SK-N-SH (cell line): ENCODE data around the gene CEBPG. TPM values are rescaled to one million over a fixed set of nuclear protein-coding genes. Genes with fewer than 3 reads are reported as not detected.

Experiments used
- CTCF ChIA-PET: fragments of 300-600, 350-600 bp; formaldehyde crosslinking; extraction: SDS; loops from one replicate; lab custom pipeline; 2021; lab: Yijun Ruan, JAX
- POLR2A ChIA-PET: fragments of 350-600 bp; sonication (Branson Sonifier 250); formaldehyde crosslinking; extraction: SDS; loops from one replicate; lab custom pipeline; 2020; ENCODE audit warnings: antibody characterized with exemption, inconsistent platforms; lab: Yijun Ruan, JAX
- DNase-seq: peaks from one replicate; pipeline ENCODE4 v3.0.0; 2012
- H2AFZ ChIP-seq: fragments of 200-600 bp; sonication (generic); 2 replicates; pipeline ENCODE4 v1.8.1; 2016; ENCODE audit warnings: antibody characterized with exemption, mild to moderate bottlenecking, low read depth
- H3F3A ChIP-seq: fragments of 200-600 bp; sonication (generic); replicated peaks from 2 replicates; pipeline ENCODE3; 2016; ENCODE audit warnings: antibody characterized with exemption, mild to moderate bottlenecking; ENCODE audit not compliant: insufficient read depth
- H3K27ac ChIP-seq, 2 experiments: fragments of 200-500 bp in 1 of 2; fragments of 200-600 bp in 1 of 2; sonication (Bioruptor generic) in 1 of 2; sonication (generic), shearing (Covaris generic) in 1 of 2; 2 replicates each; pipeline versions ENCODE4 v1.5.1 to v1.6.1; 2014 to 2016; ENCODE audit warnings: low read depth in 2 of 2, inconsistent platforms in 1 of 2, low read length in 1 of 2, mild to moderate bottlenecking in 1 of 2, mixed read lengths in 1 of 2
- H3K27me3 ChIP-seq: fragments of 200-600 bp; sonication (generic), shearing (Covaris generic); 2 replicates; pipeline ENCODE4 v1.6.1; 2016; ENCODE audit warnings: mixed run types; ENCODE audit not compliant: insufficient read depth
- H3K36me3 ChIP-seq, 2 experiments: fragments of 200-500 bp in 1 of 2; fragments of 200-600 bp in 1 of 2; sonication (Bioruptor generic) in 1 of 2; sonication (generic) in 1 of 2; replicated peaks in 1 of 2; 2 replicates each; pipeline versions ENCODE3 to v1.5.1; 2014 to 2016; ENCODE audit warnings: low read length in 1 of 2, mild to moderate bottlenecking in 1 of 2; ENCODE audit not compliant: insufficient read depth in 2 of 2, control insufficient read depth in 1 of 2
- H3K4me1 ChIP-seq, 2 experiments: fragments of 200-500 bp in 1 of 2; fragments of 200-600 bp in 1 of 2; sonication (Bioruptor generic) in 1 of 2; sonication (generic), shearing (Covaris generic) in 1 of 2; 2 replicates each; pipeline versions ENCODE4 v1.5.1 to v1.6.1; 2014 to 2016; ENCODE audit warnings: low read depth in 1 of 2, low read length in 1 of 2, mixed run types in 1 of 2; ENCODE audit not compliant: insufficient read depth in 2 of 2, control insufficient read depth in 1 of 2
- H3K4me2 ChIP-seq: fragments of 200-600 bp; sonication (generic), shearing (Covaris generic); 2 replicates; pipeline ENCODE4 v1.6.1; 2017; ENCODE audit warnings: mixed run types
- H3K4me3 ChIP-seq, 2 experiments: fragments of 200-500 bp in 1 of 2; fragments of 200-600 bp in 1 of 2; sonication (Bioruptor generic) in 1 of 2; sonication (generic), shearing (Covaris generic) in 1 of 2; 2 replicates each; pipeline versions ENCODE4 v1.5.1 to v1.8.1; 2014 to 2016; ENCODE audit warnings: low read depth in 2 of 2, inconsistent platforms in 1 of 2, low read length in 1 of 2, mild to moderate bottlenecking in 1 of 2, mixed read lengths in 1 of 2, moderate library complexity in 1 of 2
- H3K79me2 ChIP-seq: fragments of 200-600 bp; sonication (generic); 2 replicates; pipeline ENCODE4 v1.8.1; 2017; ENCODE audit warnings: mild to moderate bottlenecking; ENCODE audit not compliant: insufficient read depth
- H3K9ac ChIP-seq: fragments of 200-600 bp; sonication (generic); 2 replicates; pipeline ENCODE4 v1.6.1; 2017; ENCODE audit warnings: mixed run types
- H3K9me2 ChIP-seq: fragments of 200-600 bp; sonication (generic); 2 replicates; pipeline ENCODE4 v1.6.1; 2017; ENCODE audit warnings: mixed run types
- H3K9me3 ChIP-seq: fragments of 200-600 bp; sonication (generic); 2 replicates; pipeline ENCODE4 v1.6.1; 2017; ENCODE audit warnings: mixed run types, mild to moderate bottlenecking, moderate library complexity
- H4K20me1 ChIP-seq: fragments of 200-600 bp; sonication (generic); 2 replicates; pipeline ENCODE4 v1.6.1; 2017; ENCODE audit warnings: mild to moderate bottlenecking, mixed run types; ENCODE audit not compliant: insufficient read depth
- CHD2 ChIP-seq: fragments of 150-350 bp; IDR thresholded peaks from 2 replicates; pipeline ENCODE4 v1.6.1; 2018; ENCODE audit warnings: low read length; ENCODE audit not compliant: partially characterized antibody
- EP300 ChIP-seq, 2 experiments: IDR thresholded peaks; 2 replicates each; pipeline versions ENCODE4 v1.4.0 to v1.6.1; 2012; ENCODE audit warnings: borderline replicate concordance in 1 of 2, low read depth in 1 of 2, low read length in 1 of 2
- GABPA ChIP-seq: IDR thresholded peaks from 2 replicates; pipeline ENCODE4 v1.4.0; 2012; ENCODE audit warnings: low read depth, mild to moderate bottlenecking
- JUND ChIP-seq: IDR thresholded peaks from 2 replicates; pipeline ENCODE4 v1.4.0; 2012
- MAX ChIP-seq: IDR thresholded peaks from 2 replicates; pipeline ENCODE4 v1.4.0; 2012; ENCODE audit warnings: low read depth
- NFIC ChIP-seq: IDR thresholded peaks from 2 replicates; pipeline ENCODE4 v1.4.0; 2012; ENCODE audit warnings: borderline replicate concordance
- POLR2AphosphoS5 ChIP-seq: IDR thresholded peaks from 2 replicates; pipeline ENCODE4 v1.6.1; 2012; ENCODE audit warnings: low read depth, low read length
- REST ChIP-seq: IDR thresholded peaks from 2 replicates; pipeline ENCODE4 v1.6.1; 2012; ENCODE audit warnings: mild to moderate bottlenecking, low read depth, low read length, moderate library complexity
- TEAD4 ChIP-seq: IDR thresholded peaks from 2 replicates; pipeline ENCODE4 v1.4.0; 2012; ENCODE audit warnings: mild to moderate bottlenecking, borderline replicate concordance; ENCODE audit not compliant: insufficient read depth
- USF2 ChIP-seq: fragments of 150-350 bp; IDR thresholded peaks from 2 replicates; pipeline ENCODE4 v1.6.1; 2017; ENCODE audit warnings: antibody characterized with exemption, low read length, low read depth, borderline replicate concordance
- WGBS: methylation state at CpG from one replicate; pipeline ENCODE4 v1.1.6; 2017; ENCODE audit warnings: low lambda C conversion rate; 5-methylcytosine and 5-hydroxymethylcytosine counted together
- polyA plus RNA-seq, 3 experiments: library from polyadenylated mRNA; depleted of rRNA; stranded (reverse); fragments of >200 nt; gene quantifications; 2 replicates each; pipeline ENCODE4 v1.2.3, GENCODE V29; 2012

CEBPG gene
- polyA plus RNA-seq, 1 of the 3 experiments (the other 2 are of a cell fraction), result 9.1 TPM

GRCh38 chr19:33427801-33428626, 54.5 kb downstream of the CEBPG start:
- WGBS, result 87% methylated on average over 15 of the region's 22 CpGs
- H3K4me2 ChIP-seq, result no peak overlapping the region
- no peaks in the 10 kb centered on the region for H3K79me2 ChIP-seq
- no peaks in the 10 kb centered on the region for H3K9me3 ChIP-seq
- H3K9ac ChIP-seq, result no peak overlapping the region
- H3K4me1 ChIP-seq, result peaks cover 0 to 19% of the 10 kb centered on the region in 2 experiments; a peak in 1 of 4 replicates
- H3K9me2 ChIP-seq, result no peaks in the 10 kb centered on the region
- TF ChIP-seq USF2 (no peak), REST (no peak), EP300 (IDR thresholded peaks at IDR 0.05; ENCODE audit: borderline replicate concordance in 1 of 2, low read depth in 1 of 2, low read length in 1 of 2) (no peak)
- TF ChIP-seq, all 33 proteins: peak for 0
- no peak overlapping the region for H2AFZ ChIP-seq
- no peaks in the 10 kb centered on the region for H3K27me3 ChIP-seq
- no peaks in the 10 kb centered on the region for H3F3A ChIP-seq
- ChIA-PET CTCF (interaction anchor here (1.3 to 4.5 kb wide), 4 partner anchors 12 to 669 kb away, joined by 4 to 137 read pairs (median 6); no protein-coding TSS in a partner anchor), POLR2A (no interaction called here)
- H3K27ac ChIP-seq, result no peak overlapping the region
- no peak overlapping the region for H3K4me3 ChIP-seq
- H4K20me1 ChIP-seq, result no peaks in the 10 kb centered on the region
- no peaks in the 10 kb centered on the region for H3K36me3 ChIP-seq
- no peak for DNase-seq

GRCh38 chr19:33428627-33429125, 55.2 kb downstream of the CEBPG start:
- 84% methylated on average over 5 of the region's 5 CpGs for WGBS
- H3F3A ChIP-seq, result no peaks in the 10 kb centered on the region
- peaks cover 0 to 23% of the 10 kb centered on the region in 2 experiments; a peak in 1 of 4 replicates for H3K4me1 ChIP-seq
- no peak overlapping the region for H3K27ac ChIP-seq
- ChIA-PET CTCF (interaction anchor here (1.0 to 4.5 kb wide), 7 partner anchors 9 to 668 kb away, joined by 3 to 137 read pairs (median 21); no protein-coding TSS in a partner anchor), POLR2A (no interaction called here)
- no peak overlapping the region for H3K9ac ChIP-seq
- no peaks in the 10 kb centered on the region for H3K36me3 ChIP-seq
- TF ChIP-seq TEAD4 (no peak), CHD2 (no peak), NFIC (no peak), GABPA (no peak), MAX (no peak), JUND (no peak), REST (no peak), POLR2AphosphoS5 (no peak)
- H3K4me2 ChIP-seq, result no peak overlapping the region
- no peaks in the 10 kb centered on the region for H3K79me2 ChIP-seq
- H3K27me3 ChIP-seq, result no peaks in the 10 kb centered on the region
- H3K9me2 ChIP-seq, result no peaks in the 10 kb centered on the region
- H3K4me3 ChIP-seq, result no peak overlapping the region
- DNase-seq, result no peak
- H4K20me1 ChIP-seq, result no peaks in the 10 kb centered on the region
- H2AFZ ChIP-seq, result no peak overlapping the region
- no peaks in the 10 kb centered on the region for H3K9me3 ChIP-seq
